Measurements from ENCODE around the gene THAP2. TPM values are rescaled to one million over a fixed set of nuclear protein-coding genes. Genes with fewer than 3 reads are reported as not detected.
A peak's percentile ranks its signal among the peaks of the same experiment; 100 is the strongest.

THAP2 gene
- polyA plus RNA-seq, 1 experiment, result 1.1 TPM

- ChIA-PET CTCF (no interaction called here), POLR2A (no interaction called here)
- no peak overlapping the region for H3K4me3 ChIP-seq (ENCODE audit: low read depth, low read length)
- no peaks in the 10 kb centered on the region for H3K27me3 ChIP-seq (ENCODE audit: control insufficient read depth, insufficient read depth, low read length)
- no peak for DNase-seq (ENCODE audit: low read depth)
- no peaks in the 10 kb centered on the region for H3K36me3 ChIP-seq (ENCODE audit: control insufficient read depth, insufficient read depth, low read length)
- no peak for TF ChIP-seq CTCF (IDR thresholded peaks at IDR 0.05; ENCODE audit: insufficient read depth, low read depth, low read length)
Observed at GRCh38 chr12:71721783-71722505, 57.8 kb downstream of the THAP2 start.

- no peak overlapping the region for H3K4me3 ChIP-seq (ENCODE audit: low read depth, low read length)
- TF ChIP-seq CTCF (IDR thresholded peaks at IDR 0.05; ENCODE audit: insufficient read depth, low read depth, low read length), result no peak
- H3K36me3 ChIP-seq (ENCODE audit: control insufficient read depth, insufficient read depth, low read length), result no peaks in the 10 kb centered on the region
- CTCF ChIA-PET, result no interaction called here
- H3K27me3 ChIP-seq (ENCODE audit: control insufficient read depth, insufficient read depth, low read length), result no peaks in the 10 kb centered on the region
- POLR2A ChIA-PET, result no interaction called here
- peak; percentile 23 for DNase-seq (ENCODE audit: low read depth)
Observed at GRCh38 chr12:71725011-71725410, 60.9 kb downstream of the THAP2 start.

GRCh38 chr12:71726548-71726947, 62.4 kb downstream of the THAP2 start:
- DNase-seq (ENCODE audit: low read depth), result no peak
- no peaks in the 10 kb centered on the region for H3K36me3 ChIP-seq (ENCODE audit: control insufficient read depth, insufficient read depth, low read length)
- ChIA-PET CTCF (interaction anchor here (1.1 kb wide), 1 partner anchor 28 kb away, joined by 3 read pairs; no protein-coding TSS in a partner anchor), POLR2A (no interaction called here)
- no peak overlapping the region for H3K4me3 ChIP-seq (ENCODE audit: low read depth, low read length)
- no peaks in the 10 kb centered on the region for H3K27me3 ChIP-seq (ENCODE audit: control insufficient read depth, insufficient read depth, low read length)
- TF ChIP-seq CTCF (IDR thresholded peaks at IDR 0.05; ENCODE audit: insufficient read depth, low read depth, low read length), result no peak

- no peak for DNase-seq (ENCODE audit: low read depth)
- ChIA-PET CTCF (no interaction called here), POLR2A (no interaction called here)
- TF ChIP-seq CTCF (IDR thresholded peaks at IDR 0.05; ENCODE audit: insufficient read depth, low read depth, low read length), result no peak
- H3K4me3 ChIP-seq (ENCODE audit: low read depth, low read length), result no peak overlapping the region
- H3K27me3 ChIP-seq (ENCODE audit: control insufficient read depth, insufficient read depth, low read length), result no peaks in the 10 kb centered on the region
- H3K36me3 ChIP-seq (ENCODE audit: control insufficient read depth, insufficient read depth, low read length), result no peaks in the 10 kb centered on the region
Observed at GRCh38 chr12:71727958-71728357, 63.9 kb downstream of the THAP2 start.

Small RNA genes within 50 kb of the gene (small RNA-seq; reads per million reads assigned to genes)
- gene RF00560 (ENCODE audit: insufficient read length, low read depth, low replicate concordance), result not detected

Other genes with a start within 250 kb of the THAP2 start
- gene LGR5, start 224.5 kb upstream of the THAP2 start, polyA plus RNA-seq (2011; rRNA removed), result 0.09 and 0.23 TPM in 2 replicates
- 12.6 and 25.3 TPM in 2 replicates for gene ZFC3H1, start 453 bp upstream of the THAP2 start, polyA plus RNA-seq (2011; rRNA removed)
- 18.4 and 28.8 TPM in 2 replicates for gene TMEM19, start 21.8 kb downstream of the THAP2 start, polyA plus RNA-seq (2011; rRNA removed)
- 3.6 and 14.0 TPM in 2 replicates for gene RAB21, start 90.6 kb downstream of the THAP2 start, polyA plus RNA-seq (2011; rRNA removed)
- 12.5 and 28.8 TPM in 2 replicates for gene TBC1D15, start 175.5 kb downstream of the THAP2 start, polyA plus RNA-seq (2011; rRNA removed)